Adrenal gland (tissue), 12 donors: ENCODE results near the gene TRMT61A. TPM values are rescaled to one million over a fixed set of nuclear protein-coding genes. Genes with fewer than 3 reads are reported as not detected.
A peak's percentile ranks its signal among the peaks of the same experiment; 100 is the strongest.

Experiments used
- DNase-seq, 7 donors: peaks; one replicate each; pipeline ENCODE4 v3.0.0-alpha.2; 2019 to 2020
- H3K27ac ChIP-seq, 5 donors: fragments of 200-600 bp; sonication (generic) in 4 of 5; 1 replicate in 3 of 5; 2 replicates in 2 of 5; pipeline versions ENCODE4 v1.5.1 to v1.8.0; 2016 to 2020; ENCODE audit warnings: mild to moderate bottlenecking in 1 of 5
- H3K27me3 ChIP-seq: fragments of 200-600 bp; 2 replicates; pipeline ENCODE4 v1.8.0; 2021
- H3K36me3 ChIP-seq, 2 donors: fragments of 200-600 bp; replicated peaks in 1 of 2; 1 replicate in 1 of 2; 2 replicates in 1 of 2; pipeline versions ENCODE4 v1.5.1 to v1.8.0; 2018 to 2022
- H3K4me1 ChIP-seq, 2 donors: fragments of 200-600 bp; replicated peaks in 1 of 2; 1 replicate in 1 of 2; 2 replicates in 1 of 2; pipeline versions ENCODE4 v1.5.1 to v1.8.0; 2018 to 2021
- H3K4me3 ChIP-seq, 4 donors: fragments of 200-600 bp; sonication (generic) in 3 of 4; one replicate each; pipeline ENCODE4 v1.5.1; 2016 to 2018
- H3K9me3 ChIP-seq, 3 donors: fragments of 200-600 bp; sonication (generic) in 1 of 3; replicated peaks in 1 of 3; 1 replicate in 2 of 3; 2 replicates in 1 of 3; pipeline versions ENCODE4 v1.5.1 to v1.8.0; 2016 to 2021
- CTCF ChIP-seq, 6 experiments: fragments of 450-650 bp in 4 of 6; fragments of 200-600 bp in 2 of 6; sonication (generic) in 1 of 6; IDR thresholded peaks; 1 replicate in 5 of 6; 2 replicates in 1 of 6; pipeline versions ENCODE4 v1.5.1 to v1.8.0; 2016 to 2021; ENCODE audit warnings: antibody characterized with exemption in 6 of 6, mild to moderate bottlenecking in 2 of 6, moderate library complexity in 1 of 6
- POLR2A ChIP-seq, 2 donors: fragments of 450-650 bp; IDR thresholded peaks; one replicate each; pipeline ENCODE4 v1.6.1; 2017; ENCODE audit warnings: antibody characterized with exemption in 2 of 2, mild to moderate bottlenecking in 2 of 2, moderate library complexity in 1 of 2
- WGBS, 4 donors: extraction: QIAGEN DNeasy Blood & Tissue Kit in 2 of 4; methylation state at CpG; one replicate each; pipeline versions ENCODE4 v1.1.5 to v1.1.7; 2013 to 2017; 5-methylcytosine and 5-hydroxymethylcytosine counted together
- intact Hi-C, 2 donors: fragments of 100-400 bp; cut with DNase I; formaldehyde crosslinking; loops; one replicate each; pipeline versions ENCODE4 v1.14.1 to v1.15.0; 2022 to 2023
- polyA plus RNA-seq, 3 donors: library from polyadenylated mRNA; stranded (reverse); fragments of 200-250 nt in 2 of 3; fragments of 350-450 nt in 1 of 3; fragmentation: Illumina TruSeq in 1 of 3; extraction: RNeasy Lipid Tissue Mini Kit (QIAGEN cat#74804) in 1 of 3; gene quantifications; one replicate each; pipeline ENCODE4 v1.2.3, GENCODE V29; 2013 to 2014
- total RNA-seq, 9 donors: library from RNA; depleted of rRNA in 4 of 9; stranded (reverse); fragments of >200 nt in 4 of 9; fragments of 120-200 nt in 1 of 9; fragmentation: NEBNext Ultra II Directional in 1 of 9; extraction: Animal tissue kit (Norgen Biotek cat#: 25700) in 1 of 9; gene quantifications; one replicate each; pipeline versions ENCODE4 v1.1.0 to v1.2.4, GENCODE V29; 2013 to 2023
- donor health status: healthy with polysubstance abuse.
- donor health status: Bipolar disorder and iron deficiency.
- donor health status: DM: yes; HTN: yes; CAD: no.
- donor health status: DM: no; HTN: no; CAD: no.
- donor health status: DM: no; HTN: no; CAD: no.
- donor health status: DM: yes; HTN: yes; CAD: no.

Gene TRMT61A
- total and polyA plus RNA-seq, 12 donors = 2.5 to 26.0 (median 13.5) TPM

GRCh38 chr14:103526247-103526913 lies 2.6 kb upstream of the TRMT61A start:
- Histone ChIP-seq H3K27ac (peak overlapping the region in 2 of 5 donors; percentile 6 to 25), H3K36me3 (no peaks in the 10 kb centered on the region), H3K27me3 (no peaks in the 10 kb centered on the region), H3K4me3 (no peak overlapping the region), H3K9me3 (no peaks in the 10 kb centered on the region), H3K4me1 (peaks cover 39 to 60% of the 10 kb centered on the region in 2 donors)
- TF ChIP-seq CTCF (IDR thresholded peaks at IDR 0.05) = no peak
- no peak for TF ChIP-seq POLR2A (IDR thresholded peaks at IDR 0.05)
- 44 to 64% (median 51%) methylated on average over 5 to 8 of the region's 8 CpGs for WGBS, 4 donors
- DNase-seq = no peak
- intact Hi-C loops = no loop called here

- TF ChIP-seq POLR2A (IDR thresholded peaks at IDR 0.05) (no peak), CTCF (IDR thresholded peaks at IDR 0.05) (no peak)
- no peaks in the 10 kb centered on the region for H3K27me3 ChIP-seq
- peak overlapping the region in 2 of 5 donors; percentile 25 to 26 for H3K27ac ChIP-seq
- H3K4me3 ChIP-seq = no peak overlapping the region
- H3K9me3 ChIP-seq = no peaks in the 10 kb centered on the region
- 82 to 89% (median 84%) methylated on average over 1 of the region's 1 CpG for WGBS, 4 donors
- intact Hi-C loops = no loop called here
- peaks cover 36 to 55% of the 10 kb centered on the region in 2 donors for H3K4me1 ChIP-seq
- no peaks in the 10 kb centered on the region for H3K36me3 ChIP-seq
- DNase-seq = no peak
Observed at GRCh38 chr14:103526914-103527248, 2.1 kb upstream of the TRMT61A start.

GRCh38 chr14:103527408-103528145 lies 1.4 kb upstream of the TRMT61A start:
- Histone ChIP-seq H3K27ac (peak overlapping the region in 4 of 5 donors; percentile 77 to 88 (median 86)), H3K9me3 (no peaks in the 10 kb centered on the region), H3K4me3 (peak overlapping the region in 2 of 4 donors; percentile 90 to 93), H3K4me1 (peaks cover 33 to 52% of the 10 kb centered on the region in 2 donors), H3K36me3 (no peaks in the 10 kb centered on the region), H3K27me3 (no peaks in the 10 kb centered on the region)
- TF ChIP-seq CTCF (IDR thresholded peaks at IDR 0.05) (no peak), POLR2A (IDR thresholded peaks at IDR 0.05) (no peak)
- WGBS, 4 donors = 77 to 78% (median 77%) methylated on average over 12 to 14 of the region's 14 CpGs
- intact Hi-C loops = no loop called here
- DNase-seq = no peak

- DNase-seq = peak in 3 of 7 donors; percentile 44 to 77 (median 73)
- Histone ChIP-seq H3K4me3 (peak overlapping the region in 3 of 4 donors; percentile 49 to 93 (median 90)), H3K36me3 (no peaks in the 10 kb centered on the region), H3K4me1 (peaks cover 28 to 47% of the 10 kb centered on the region in 2 donors), H3K27ac (peak overlapping the region; percentile 41 to 88 (median 84)), H3K9me3 (no peaks in the 10 kb centered on the region), H3K27me3 (no peaks in the 10 kb centered on the region)
- intact Hi-C loops = no loop called here
- WGBS, 4 donors = 23 to 35% (median 32%) methylated on average over 4 to 10 of the region's 10 CpGs
- TF ChIP-seq CTCF (IDR thresholded peaks at IDR 0.05) = no peak
- TF ChIP-seq POLR2A (IDR thresholded peaks at IDR 0.05) = peak in 1 of 2 donors; percentile 7
Observed at GRCh38 chr14:103528146-103528586, 830 bp upstream of the TRMT61A start.
